Lung (tissue), 12 donors: ENCODE measurements around the gene XPNPEP2. TPM values are rescaled to one million over a fixed set of nuclear protein-coding genes. Genes with fewer than 3 reads are reported as not detected.

Source experiments
- ATAC-seq: fragments of 200-7000 bp; cut with Tn5 transposase; one replicate; pipeline ENCODE4 v1.9.1; 2020; ENCODE audit warnings: moderate number of reproducible peaks; ENCODE audit not compliant: insufficient read depth, low FRiP score
- DNase-seq, 3 donors: peaks; one replicate each; pipeline ENCODE4 v3.0.0-alpha.2; 2013 to 2017
- H3K27ac ChIP-seq, 2 donors: one replicate each; pipeline ENCODE4 v1.5.1; 2013; ENCODE audit warnings: mild to moderate bottlenecking in 2 of 2, moderate library complexity in 2 of 2, control low read depth in 1 of 2, inconsistent platforms in 1 of 2, low read depth in 1 of 2, low read length in 1 of 2
- H3K27me3 ChIP-seq, 3 donors: one replicate each; pipeline ENCODE4 v1.5.1; 2013; ENCODE audit warnings: low read length in 2 of 3; ENCODE audit not compliant: control insufficient read depth in 3 of 3, insufficient read depth in 3 of 3
- H3K36me3 ChIP-seq, 4 donors: one replicate each; pipeline ENCODE4 v1.5.1; 2013; ENCODE audit warnings: low read length in 4 of 4, mild to moderate bottlenecking in 1 of 4, moderate library complexity in 1 of 4; ENCODE audit not compliant: control insufficient read depth in 4 of 4, insufficient read depth in 4 of 4
- H3K4me1 ChIP-seq, 5 donors: one replicate each; pipeline ENCODE4 v1.5.1; 2013; ENCODE audit warnings: low read length in 5 of 5, mild to moderate bottlenecking in 2 of 5, moderate library complexity in 1 of 5; ENCODE audit not compliant: control insufficient read depth in 5 of 5, insufficient read depth in 5 of 5
- H3K4me3 ChIP-seq: one replicate; pipeline ENCODE4 v1.5.1; 2013; ENCODE audit warnings: mild to moderate bottlenecking, control low read depth, moderate library complexity
- H3K9ac ChIP-seq, 2 donors: one replicate each; pipeline ENCODE4 v1.5.1; 2013; ENCODE audit warnings: low read length in 2 of 2, control low read depth in 1 of 2; ENCODE audit not compliant: insufficient read depth in 1 of 2
- H3K9me3 ChIP-seq, 4 donors: one replicate each; pipeline ENCODE4 v1.5.1; 2013; ENCODE audit warnings: low read length in 3 of 4, mild to moderate bottlenecking in 1 of 4, moderate library complexity in 1 of 4; ENCODE audit not compliant: control insufficient read depth in 4 of 4, insufficient read depth in 3 of 4
- WGBS, 2 donors: extraction: QIAGEN DNeasy Blood & Tissue Kit; methylation state at CpG; one replicate each; pipeline ENCODE4 v1.1.7; 2013; 5-methylcytosine and 5-hydroxymethylcytosine counted together
- polyA plus RNA-seq, 2 donors: library from polyadenylated mRNA; stranded (reverse); fragments of 200-250 nt; gene quantifications; one replicate each; pipeline ENCODE4 v1.2.1, GENCODE V29; 2013
- total RNA-seq, 2 donors: library from RNA; depleted of rRNA in 1 of 2; stranded (reverse); fragments of >200 nt in 1 of 2; gene quantifications; one replicate each; pipeline ENCODE4 v1.2.1, GENCODE V29; 2014 to 2021
- TF ChIP-seq, protein P1 (sequence below): IDR thresholded peaks from 2 replicates; pipeline ENCODE4 v1.5.1; 2012; ENCODE audit warnings: mild to moderate bottlenecking; ENCODE audit errors: control extremely low read depth, extremely low read depth
- donor health status: control.
- donor health status: control.
- donor health status: Bipolar disorder and iron deficiency.
- donor health status: healthy.
- donor health status: DM: yes; HTN: yes; CAD: no.

XPNPEP2 gene
- total and polyA plus RNA-seq, 4 donors, result 0.61 to 2.1 (median 1.3) TPM

DNA sequence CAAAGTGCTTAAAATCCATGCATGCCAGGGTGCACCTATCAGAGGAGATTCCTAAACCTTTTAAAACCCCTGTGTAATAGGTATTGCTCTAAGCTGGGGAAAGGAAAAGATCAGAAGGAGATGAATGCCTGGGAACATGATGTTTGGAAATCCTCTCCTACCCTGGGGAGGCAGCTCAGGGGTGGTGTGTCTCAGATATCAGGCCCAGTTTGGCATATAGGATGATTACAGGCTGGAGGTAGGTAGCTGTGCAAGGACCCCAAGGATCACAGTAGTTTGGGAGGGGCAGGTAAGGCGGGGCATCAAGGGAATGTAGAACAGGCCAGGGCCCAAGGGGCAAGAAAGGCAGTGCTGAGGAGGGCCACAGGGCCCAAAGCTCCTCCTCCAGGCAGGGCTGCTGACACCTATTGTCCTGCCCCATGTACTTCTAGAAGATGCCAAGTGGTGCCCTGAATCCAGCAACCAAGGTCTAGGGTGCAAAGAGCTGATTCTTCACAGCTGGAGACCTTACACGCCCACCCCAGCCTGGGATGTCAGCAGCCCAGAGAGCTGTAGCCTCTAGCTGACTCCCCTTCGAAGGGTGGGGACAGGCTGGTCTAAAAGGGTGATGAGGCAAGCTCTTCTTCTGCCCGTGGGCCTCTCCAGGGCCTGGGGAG lies 58.6 kb downstream of the XPNPEP2 start:
- ATAC-seq, result no peak
- peaks cover 0 to 2% (median 0%) of the 10 kb centered on the region in 4 donors for H3K9me3 ChIP-seq
- H3K4me3 ChIP-seq, result no peak overlapping the region

DNA sequence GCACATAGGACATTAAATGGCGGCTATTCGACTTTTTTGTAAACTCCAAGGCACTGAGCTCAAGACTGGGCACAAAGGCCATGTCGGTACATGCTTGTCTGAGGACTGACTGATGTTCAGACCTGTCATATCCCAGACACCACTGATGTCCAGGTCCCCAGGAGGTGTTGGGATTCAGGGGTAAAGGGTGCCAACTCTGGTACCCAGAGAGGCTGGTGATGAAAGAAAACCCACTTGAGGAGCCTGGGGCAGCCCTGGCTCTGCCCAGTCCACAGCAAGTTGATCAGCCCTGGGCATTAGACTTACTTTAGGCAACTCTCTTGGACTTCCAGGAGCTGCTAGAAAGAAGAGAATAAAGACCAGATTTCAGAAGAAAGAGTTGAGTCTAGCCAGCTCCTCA lies 59.7 kb downstream of the XPNPEP2 start:
- Histone ChIP-seq H3K9ac (no peak overlapping the region), H3K27ac (no peak overlapping the region), H3K4me3 (no peak overlapping the region), H3K9me3 (peaks cover 0 to 2% (median 0%) of the 10 kb centered on the region in 4 donors), H3K27me3 (no peaks in the 10 kb centered on the region), H3K4me1 (no peaks in the 10 kb centered on the region), H3K36me3 (no peaks in the 10 kb centered on the region)
- WGBS, 2 donors, result 91 to 97% methylated on average over 3 of the region's 3 CpGs
- DNase-seq, result no peak
- TF ChIP-seq, protein P1, sequence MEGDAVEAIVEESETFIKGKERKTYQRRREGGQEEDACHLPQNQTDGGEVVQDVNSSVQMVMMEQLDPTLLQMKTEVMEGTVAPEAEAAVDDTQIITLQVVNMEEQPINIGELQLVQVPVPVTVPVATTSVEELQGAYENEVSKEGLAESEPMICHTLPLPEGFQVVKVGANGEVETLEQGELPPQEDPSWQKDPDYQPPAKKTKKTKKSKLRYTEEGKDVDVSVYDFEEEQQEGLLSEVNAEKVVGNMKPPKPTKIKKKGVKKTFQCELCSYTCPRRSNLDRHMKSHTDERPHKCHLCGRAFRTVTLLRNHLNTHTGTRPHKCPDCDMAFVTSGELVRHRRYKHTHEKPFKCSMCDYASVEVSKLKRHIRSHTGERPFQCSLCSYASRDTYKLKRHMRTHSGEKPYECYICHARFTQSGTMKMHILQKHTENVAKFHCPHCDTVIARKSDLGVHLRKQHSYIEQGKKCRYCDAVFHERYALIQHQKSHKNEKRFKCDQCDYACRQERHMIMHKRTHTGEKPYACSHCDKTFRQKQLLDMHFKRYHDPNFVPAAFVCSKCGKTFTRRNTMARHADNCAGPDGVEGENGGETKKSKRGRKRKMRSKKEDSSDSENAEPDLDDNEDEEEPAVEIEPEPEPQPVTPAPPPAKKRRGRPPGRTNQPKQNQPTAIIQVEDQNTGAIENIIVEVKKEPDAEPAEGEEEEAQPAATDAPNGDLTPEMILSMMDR, result no peak
- ATAC-seq, result no peak

More for the DNA sequence above, 58.6 kb downstream of the XPNPEP2 start:
- no peak overlapping the region for H3K27ac ChIP-seq
- TF ChIP-seq, protein P1, result no peak
- no peak overlapping the region for H3K9ac ChIP-seq
- H3K4me1 ChIP-seq, result no peaks in the 10 kb centered on the region
- 69 to 84% methylated on average over 4 of the region's 4 CpGs for WGBS, 2 donors
- H3K27me3 ChIP-seq, result no peaks in the 10 kb centered on the region
- no peak for DNase-seq
- no peaks in the 10 kb centered on the region for H3K36me3 ChIP-seq

DNA sequence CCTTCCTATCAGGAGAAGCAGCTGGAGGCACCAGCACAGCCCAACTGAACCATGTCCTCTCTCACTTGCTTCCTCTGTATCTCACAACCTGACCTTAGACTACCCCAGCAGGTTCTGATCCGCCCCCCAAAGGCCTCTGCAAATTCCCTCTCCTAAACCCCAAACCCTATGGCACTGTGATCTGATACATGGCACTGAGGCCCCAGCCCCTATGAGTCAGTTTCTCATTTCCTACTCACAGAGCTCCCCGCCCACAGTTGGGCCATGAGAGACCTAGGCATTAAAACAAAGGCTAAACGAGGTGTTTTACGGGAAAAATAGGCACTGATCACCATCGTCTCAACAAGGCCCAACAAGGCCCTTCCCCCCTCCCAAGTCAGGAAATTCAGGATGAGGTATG lies 60.1 kb downstream of the XPNPEP2 start:
- peaks cover 0 to 2% (median 0%) of the 10 kb centered on the region in 4 donors for H3K9me3 ChIP-seq
- DNase-seq, result no peak
- H3K27ac ChIP-seq, result no peak overlapping the region
- H3K4me1 ChIP-seq, result no peaks in the 10 kb centered on the region
- no peak overlapping the region for H3K4me3 ChIP-seq
- 73 to 86% methylated on average over 4 to 5 of the region's 5 CpGs for WGBS, 2 donors
- H3K9ac ChIP-seq, result no peak overlapping the region
- H3K36me3 ChIP-seq, result no peaks in the 10 kb centered on the region
- ATAC-seq, result no peak
- H3K27me3 ChIP-seq, result no peaks in the 10 kb centered on the region
- TF ChIP-seq, protein P1, result no peak
